GM12875 (cell line): ENCODE data around the gene ZNF385D.

Source experiments
- H3K4me3 ChIP-seq: one replicate; pipeline ENCODE4 v1.5.1; 2011; ENCODE audit warnings: low read depth, low read length, control low read depth
- TF ChIP-seq, protein P1 (sequence below): IDR thresholded peaks from 2 replicates; pipeline ENCODE4 v1.5.1; 2011; ENCODE audit warnings: low read depth, mild to moderate bottlenecking, control low read depth, inconsistent platforms, low read length, moderate library complexity, borderline replicate concordance; ENCODE audit not compliant: insufficient read depth

ZNF385D gene, protein sequence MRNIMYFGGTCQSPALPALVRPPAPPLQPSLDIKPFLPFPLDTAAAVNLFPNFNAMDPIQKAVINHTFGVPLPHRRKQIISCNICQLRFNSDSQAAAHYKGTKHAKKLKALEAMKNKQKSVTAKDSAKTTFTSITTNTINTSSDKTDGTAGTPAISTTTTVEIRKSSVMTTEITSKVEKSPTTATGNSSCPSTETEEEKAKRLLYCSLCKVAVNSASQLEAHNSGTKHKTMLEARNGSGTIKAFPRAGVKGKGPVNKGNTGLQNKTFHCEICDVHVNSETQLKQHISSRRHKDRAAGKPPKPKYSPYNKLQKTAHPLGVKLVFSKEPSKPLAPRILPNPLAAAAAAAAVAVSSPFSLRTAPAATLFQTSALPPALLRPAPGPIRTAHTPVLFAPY

DNA sequence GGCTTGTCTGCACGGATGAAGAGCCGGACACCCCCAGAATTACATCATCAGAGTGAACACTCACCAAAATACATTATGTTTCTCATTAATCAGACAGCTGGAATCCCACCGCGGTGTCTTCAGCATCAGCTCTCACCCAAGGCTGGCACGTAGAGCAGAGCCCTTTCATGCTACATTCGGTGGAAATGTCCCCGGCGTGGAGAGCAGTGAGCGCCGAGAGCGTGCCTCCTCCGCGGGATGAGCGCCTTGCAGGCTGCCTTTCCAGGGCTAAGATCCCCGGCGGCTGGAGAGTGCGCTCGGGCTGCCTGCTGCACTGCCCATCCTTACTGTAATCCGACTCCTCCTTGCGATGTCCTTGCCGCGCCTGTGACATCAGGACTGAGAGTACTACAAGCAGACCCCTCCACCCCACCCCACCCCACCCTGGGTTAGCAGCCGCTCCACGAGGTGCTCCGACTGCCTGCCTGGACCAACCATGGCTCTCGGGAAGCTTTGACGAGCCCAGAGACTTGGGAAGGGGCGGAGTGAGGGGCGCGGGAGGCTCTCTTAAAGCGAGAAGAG, at the start of gene ZNF385D:
Gene ZNF385D, minus strand, starts transcription at position 380 of the 561 bp plus-strand sequence. Its CDS starts 294 bp downstream, at position 86.
- H3K4me3 ChIP-seq, result no peak within 1 kb of the TSS
- TF ChIP-seq, protein P1, sequence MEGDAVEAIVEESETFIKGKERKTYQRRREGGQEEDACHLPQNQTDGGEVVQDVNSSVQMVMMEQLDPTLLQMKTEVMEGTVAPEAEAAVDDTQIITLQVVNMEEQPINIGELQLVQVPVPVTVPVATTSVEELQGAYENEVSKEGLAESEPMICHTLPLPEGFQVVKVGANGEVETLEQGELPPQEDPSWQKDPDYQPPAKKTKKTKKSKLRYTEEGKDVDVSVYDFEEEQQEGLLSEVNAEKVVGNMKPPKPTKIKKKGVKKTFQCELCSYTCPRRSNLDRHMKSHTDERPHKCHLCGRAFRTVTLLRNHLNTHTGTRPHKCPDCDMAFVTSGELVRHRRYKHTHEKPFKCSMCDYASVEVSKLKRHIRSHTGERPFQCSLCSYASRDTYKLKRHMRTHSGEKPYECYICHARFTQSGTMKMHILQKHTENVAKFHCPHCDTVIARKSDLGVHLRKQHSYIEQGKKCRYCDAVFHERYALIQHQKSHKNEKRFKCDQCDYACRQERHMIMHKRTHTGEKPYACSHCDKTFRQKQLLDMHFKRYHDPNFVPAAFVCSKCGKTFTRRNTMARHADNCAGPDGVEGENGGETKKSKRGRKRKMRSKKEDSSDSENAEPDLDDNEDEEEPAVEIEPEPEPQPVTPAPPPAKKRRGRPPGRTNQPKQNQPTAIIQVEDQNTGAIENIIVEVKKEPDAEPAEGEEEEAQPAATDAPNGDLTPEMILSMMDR, result no peak

DNA sequence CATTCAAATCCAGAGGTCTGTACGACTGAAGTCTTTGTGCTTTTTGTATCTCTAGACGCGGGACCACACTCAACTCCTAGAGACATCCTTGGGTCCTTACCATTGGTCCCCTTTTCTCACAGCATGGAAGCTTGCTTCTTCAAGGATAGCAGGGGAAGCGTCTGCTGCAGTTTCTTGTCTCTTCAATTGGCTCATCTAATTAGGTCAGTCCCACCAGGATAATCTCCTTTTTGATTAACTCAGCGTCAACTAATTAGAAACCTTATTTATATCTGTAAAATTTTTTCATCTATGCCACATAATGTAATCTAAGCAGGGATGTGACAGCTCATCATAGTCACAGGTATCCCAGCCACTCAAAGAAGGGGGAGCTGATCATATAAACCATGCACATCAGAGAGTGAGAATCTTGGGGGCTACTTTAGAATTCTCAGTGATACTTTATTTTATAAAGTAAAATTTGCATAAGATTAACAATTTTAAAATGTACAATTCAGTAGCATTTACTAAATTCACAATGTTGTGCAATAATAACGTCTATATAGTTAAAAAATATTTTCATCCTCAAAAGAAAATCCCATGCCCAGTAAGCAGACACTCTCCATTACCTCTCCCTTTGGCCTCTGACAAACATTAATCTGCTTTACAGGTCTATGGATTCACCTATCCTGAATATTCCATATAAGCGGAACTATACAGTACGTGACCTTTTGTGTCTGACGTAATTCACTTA, 47.5 kb upstream of the ZNF385D start:
- H3K4me3 ChIP-seq, result no peak overlapping the region

DNA sequence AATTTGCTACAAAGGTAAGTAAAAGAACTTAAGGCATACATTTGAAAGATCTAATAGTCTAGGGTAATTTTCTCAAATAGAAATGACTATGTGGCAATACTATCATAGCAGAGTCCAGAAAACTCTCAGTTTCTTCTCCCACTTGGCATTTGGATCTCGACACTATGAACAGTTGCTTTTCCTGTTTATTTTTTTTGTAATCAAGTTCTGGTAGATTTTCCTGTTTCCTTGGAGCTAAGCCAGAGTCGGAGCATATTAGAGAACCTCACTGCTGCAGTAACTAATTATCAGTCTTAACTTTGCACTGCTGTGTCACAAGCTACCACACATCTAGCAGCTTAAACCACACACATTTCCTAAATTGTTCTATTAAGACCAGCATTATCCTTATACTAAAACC, 44.9 kb upstream of the ZNF385D start:
- TF ChIP-seq, protein P1, result no peak
- no peak overlapping the region for H3K4me3 ChIP-seq

More for the DNA sequence above, 47.5 kb upstream of the ZNF385D start:
- TF ChIP-seq, protein P1, result no peak

DNA sequence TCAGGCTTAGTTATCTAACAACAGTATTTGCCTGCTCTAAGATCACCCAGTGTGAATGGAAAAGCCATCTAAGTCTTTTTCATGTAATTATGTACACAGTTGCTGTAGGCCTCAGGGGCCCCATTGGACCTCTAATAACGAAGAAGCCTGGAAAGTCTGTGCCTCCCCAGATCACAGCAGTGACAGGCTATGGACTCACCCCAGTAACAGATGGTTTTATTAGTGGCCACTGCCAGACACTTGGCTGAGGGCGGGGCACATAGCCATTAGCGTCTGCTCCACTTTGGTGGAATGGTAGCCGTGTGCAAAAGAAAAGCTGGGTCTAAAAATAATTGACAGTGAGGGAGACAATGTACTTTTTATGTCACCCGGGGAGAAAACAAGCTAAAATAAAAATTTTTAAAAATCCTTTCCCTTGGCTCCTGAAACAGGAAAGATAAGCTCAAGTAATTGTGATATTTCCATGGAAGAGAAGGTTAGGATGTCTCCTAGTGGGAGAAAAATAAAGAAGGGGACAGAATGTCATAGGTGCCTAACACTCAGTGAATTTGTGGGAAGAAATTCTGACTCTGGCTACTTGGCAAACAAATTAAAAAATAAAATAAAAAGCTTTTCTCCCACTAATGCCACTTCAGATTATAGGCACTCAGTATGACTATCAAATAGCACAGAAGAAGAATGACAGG, 44.3 kb upstream of the ZNF385D start:
- TF ChIP-seq, protein P1, result no peak
- no peak overlapping the region for H3K4me3 ChIP-seq

DNA sequence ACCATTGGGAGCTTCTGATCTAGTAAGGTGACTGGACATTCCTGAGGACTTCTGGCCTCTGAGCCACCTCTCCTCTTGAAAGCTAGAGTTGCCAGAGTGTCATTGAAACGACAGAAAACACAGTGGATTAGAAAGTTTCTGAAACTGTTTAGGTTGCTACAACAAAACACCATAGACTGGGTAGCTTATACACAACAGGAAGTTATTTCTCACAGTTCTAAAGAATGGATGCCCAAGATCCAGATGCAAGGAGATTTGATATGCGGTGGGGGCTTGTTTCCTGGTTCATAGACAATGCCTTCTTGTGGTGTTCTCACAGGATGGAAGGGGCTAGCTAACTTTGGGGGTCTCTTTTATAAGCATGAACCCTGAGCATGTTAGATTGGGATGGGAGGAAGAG, 43.3 kb upstream of the ZNF385D start:
- TF ChIP-seq, protein P1, result no peak

DNA sequence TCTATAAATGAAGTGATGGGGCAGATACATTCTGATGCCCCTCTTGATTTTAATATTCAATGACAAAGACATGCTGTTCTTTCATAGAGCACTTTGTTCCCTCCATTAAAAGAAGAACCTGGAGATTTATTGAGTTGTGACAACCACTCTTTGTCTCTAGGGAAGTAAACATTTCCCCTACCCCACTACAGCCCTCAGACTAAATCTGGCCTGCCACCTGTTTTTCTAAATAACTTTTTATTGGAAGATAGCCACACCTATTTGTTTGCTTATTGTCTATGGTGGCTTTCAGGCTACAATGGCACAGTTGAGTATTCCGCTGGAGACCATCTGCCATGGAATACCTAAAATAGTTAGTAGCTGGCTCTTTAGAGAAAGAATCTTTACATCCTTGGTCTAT, 41.2 kb upstream of the ZNF385D start:
- H3K4me3 ChIP-seq, result no peak overlapping the region
- TF ChIP-seq, protein P1, result no peak

More for the DNA sequence above, 43.3 kb upstream of the ZNF385D start:
- H3K4me3 ChIP-seq, result no peak overlapping the region
